ENCODE measurements around the gene DOCK2. TPM values are rescaled to one million over a fixed set of nuclear protein-coding genes. Genes with fewer than 3 reads are reported as not detected.

Gene DOCK2
- total and polyA plus RNA-seq, 2 donors, result 34.6 to 99.4 TPM

- Histone ChIP-seq H3K27ac (ENCODE audit: low read depth in 1 of 2, low read length in 1 of 2) (no peak overlapping the region), H3K4me1 (ENCODE audit: control insufficient read depth in 2 of 2, insufficient read depth in 2 of 2, low read length in 2 of 2) (no peaks in the 10 kb centered on the region), H3K4me3 (ENCODE audit: low read length in 2 of 2) (no peak overlapping the region), H3K9me3 (ENCODE audit: control insufficient read depth in 2 of 2, insufficient read depth in 1 of 2, low read length in 1 of 2) (no peaks in the 10 kb centered on the region), H3K27me3 (ENCODE audit: control insufficient read depth in 2 of 2, insufficient read depth in 1 of 2, low read length in 1 of 2) (no peaks in the 10 kb centered on the region), H3K36me3 (ENCODE audit: control insufficient read depth in 2 of 2, insufficient read depth in 2 of 2, low read length in 1 of 2) (peaks cover 71 to 88% of the 10 kb centered on the region in 2 donors)
- 90% methylated on average over 1 of the region's 1 CpG for WGBS
- no peak for DNase-seq (ENCODE audit: low read depth in 6 of 9, low spot score in 9 of 9)
Measured at GRCh38 chr5:169691471-169691870, 54.4 kb downstream of the DOCK2 start.

DNA sequence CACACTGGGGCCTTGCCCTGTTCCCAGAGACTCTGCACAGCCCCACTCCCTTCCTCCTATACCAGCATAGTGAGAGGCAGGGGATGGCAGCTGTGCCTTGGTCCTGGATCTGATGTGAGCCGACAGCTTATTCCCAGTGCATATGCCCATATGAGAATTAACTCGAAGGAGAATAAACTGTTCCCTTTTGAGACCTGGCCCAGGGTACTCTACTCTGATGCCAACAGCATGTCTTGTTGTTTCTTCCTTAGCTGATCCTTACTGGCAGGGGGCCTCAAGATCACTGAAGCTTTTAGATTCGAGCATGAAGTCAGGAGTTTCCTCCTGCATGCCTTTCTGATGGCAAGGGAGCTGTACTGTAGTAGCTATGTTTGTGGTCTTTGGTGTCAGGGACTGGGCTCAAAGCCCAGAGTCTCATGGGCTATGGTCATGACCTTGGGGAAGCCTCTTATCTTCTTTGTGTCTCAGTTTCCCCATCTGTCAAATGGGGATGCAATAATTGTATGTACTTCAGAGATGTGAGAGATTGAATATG lies 57.1 kb downstream of the DOCK2 start:
- WGBS, result 99% methylated on average over 3 of the region's 3 CpGs

DNA sequence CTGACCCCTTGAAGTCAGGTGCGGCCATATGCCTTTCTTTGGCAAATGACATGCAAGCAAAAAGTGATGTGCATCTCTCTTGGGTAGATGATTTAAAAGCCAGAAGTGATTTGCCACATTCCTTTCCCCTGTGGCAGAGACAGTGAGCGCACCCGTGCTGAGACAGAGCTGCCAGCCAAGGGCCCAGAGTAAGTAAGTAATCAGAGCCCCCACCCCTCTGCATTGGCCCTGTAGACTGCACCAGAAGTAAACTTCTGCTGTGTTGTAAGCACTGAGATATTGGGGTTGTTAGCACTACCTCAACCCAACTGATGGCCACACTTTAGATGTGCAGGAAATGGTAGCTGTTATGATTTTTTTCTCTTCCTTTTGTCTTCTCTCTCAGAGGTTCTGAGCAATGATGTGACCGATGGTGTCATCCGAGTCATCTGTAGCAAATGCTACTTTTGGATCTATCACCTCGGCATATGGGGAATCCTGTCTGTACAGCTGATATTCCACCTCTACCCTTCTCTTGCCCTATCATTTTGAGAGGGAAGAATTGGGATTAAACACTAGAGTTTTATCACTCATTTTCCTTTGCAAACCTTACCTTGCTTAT lies 58.0 kb downstream of the DOCK2 start:
- 99% methylated on average over 6 of the region's 6 CpGs for WGBS
- no peaks in the 10 kb centered on the region for H3K9me3 ChIP-seq (ENCODE audit: control insufficient read depth in 2 of 2, insufficient read depth in 1 of 2, low read length in 1 of 2)
- peaks cover 89 to 94% of the 10 kb centered on the region in 2 donors for H3K36me3 ChIP-seq (ENCODE audit: control insufficient read depth in 2 of 2, insufficient read depth in 2 of 2, low read length in 1 of 2)

More for the DNA sequence above, 57.1 kb downstream of the DOCK2 start:
- Histone ChIP-seq H3K27ac (ENCODE audit: low read depth in 1 of 2, low read length in 1 of 2) (no peak overlapping the region), H3K36me3 (ENCODE audit: control insufficient read depth in 2 of 2, insufficient read depth in 2 of 2, low read length in 1 of 2) (peaks cover 85 to 89% of the 10 kb centered on the region in 2 donors), H3K27me3 (ENCODE audit: control insufficient read depth in 2 of 2, insufficient read depth in 1 of 2, low read length in 1 of 2) (no peaks in the 10 kb centered on the region), H3K4me3 (ENCODE audit: low read length in 2 of 2) (no peak overlapping the region), H3K4me1 (ENCODE audit: control insufficient read depth in 2 of 2, insufficient read depth in 2 of 2, low read length in 2 of 2) (no peaks in the 10 kb centered on the region), H3K9me3 (ENCODE audit: control insufficient read depth in 2 of 2, insufficient read depth in 1 of 2, low read length in 1 of 2) (no peaks in the 10 kb centered on the region)
- no peak for DNase-seq (ENCODE audit: low read depth in 6 of 9, low spot score in 9 of 9)

DNA sequence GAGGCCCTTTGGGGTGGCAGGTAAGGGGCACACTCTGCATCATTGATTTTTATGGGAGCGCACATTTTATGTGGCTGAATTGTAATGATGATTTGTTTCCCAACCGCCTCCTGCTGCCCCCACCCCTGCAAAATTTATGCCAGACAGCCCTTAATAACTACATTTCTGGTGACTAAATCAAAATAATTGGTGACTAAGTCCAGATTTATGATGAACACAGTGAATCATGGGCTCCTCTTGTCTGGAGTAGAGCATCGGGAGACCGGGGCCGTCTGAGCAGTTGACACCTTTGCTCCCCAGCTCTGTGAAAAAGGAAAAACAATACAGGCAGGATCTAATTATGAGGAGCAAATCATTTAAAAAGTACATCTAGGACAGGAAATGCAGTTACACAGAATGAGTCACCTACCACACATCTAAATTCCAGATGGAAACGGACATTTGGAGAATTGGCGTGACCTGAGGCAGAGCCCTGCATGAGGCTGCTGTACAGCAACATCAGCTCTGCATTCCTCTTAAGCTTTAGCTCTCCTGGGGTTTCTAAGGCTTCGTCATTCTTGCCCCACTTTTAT lies 58.9 kb downstream of the DOCK2 start:
- Histone ChIP-seq H3K4me1 (ENCODE audit: control insufficient read depth in 2 of 2, insufficient read depth in 2 of 2, low read length in 2 of 2) (no peaks in the 10 kb centered on the region), H3K27me3 (ENCODE audit: control insufficient read depth in 2 of 2, insufficient read depth in 1 of 2, low read length in 1 of 2) (no peaks in the 10 kb centered on the region), H3K4me3 (ENCODE audit: low read length in 2 of 2) (no peak overlapping the region), H3K9me3 (ENCODE audit: control insufficient read depth in 2 of 2, insufficient read depth in 1 of 2, low read length in 1 of 2) (no peaks in the 10 kb centered on the region), H3K27ac (ENCODE audit: low read depth in 1 of 2, low read length in 1 of 2) (no peak overlapping the region), H3K36me3 (ENCODE audit: control insufficient read depth in 2 of 2, insufficient read depth in 2 of 2, low read length in 1 of 2) (peaks cover 84 to 93% of the 10 kb centered on the region in 2 donors)
- 95% methylated on average over 8 of the region's 8 CpGs for WGBS
- no peak for DNase-seq (ENCODE audit: low read depth in 6 of 9, low spot score in 9 of 9)

More for the DNA sequence above, 58.0 kb downstream of the DOCK2 start:
- Histone ChIP-seq H3K4me1 (ENCODE audit: control insufficient read depth in 2 of 2, insufficient read depth in 2 of 2, low read length in 2 of 2) (no peaks in the 10 kb centered on the region), H3K27me3 (ENCODE audit: control insufficient read depth in 2 of 2, insufficient read depth in 1 of 2, low read length in 1 of 2) (no peaks in the 10 kb centered on the region), H3K4me3 (ENCODE audit: low read length in 2 of 2) (no peak overlapping the region), H3K27ac (ENCODE audit: low read depth in 1 of 2, low read length in 1 of 2) (no peak overlapping the region)
- no peak for DNase-seq (ENCODE audit: low read depth in 6 of 9, low spot score in 9 of 9)

- DNase-seq (ENCODE audit: low read depth in 6 of 9, low spot score in 9 of 9), result no peak
- 98% methylated on average over 6 of the region's 6 CpGs for WGBS
- Histone ChIP-seq H3K27ac (ENCODE audit: low read depth in 1 of 2, low read length in 1 of 2) (no peak overlapping the region), H3K4me3 (ENCODE audit: low read length in 2 of 2) (no peak overlapping the region), H3K36me3 (ENCODE audit: control insufficient read depth in 2 of 2, insufficient read depth in 2 of 2, low read length in 1 of 2) (peaks cover 84 to 96% of the 10 kb centered on the region in 2 donors), H3K27me3 (ENCODE audit: control insufficient read depth in 2 of 2, insufficient read depth in 1 of 2, low read length in 1 of 2) (no peaks in the 10 kb centered on the region), H3K4me1 (ENCODE audit: control insufficient read depth in 2 of 2, insufficient read depth in 2 of 2, low read length in 2 of 2) (no peaks in the 10 kb centered on the region), H3K9me3 (ENCODE audit: control insufficient read depth in 2 of 2, insufficient read depth in 1 of 2, low read length in 1 of 2) (no peaks in the 10 kb centered on the region)
Measured at GRCh38 chr5:169696621-169697510, 59.8 kb downstream of the DOCK2 start.

- Histone ChIP-seq H3K4me1 (ENCODE audit: control insufficient read depth in 2 of 2, insufficient read depth in 2 of 2, low read length in 2 of 2) (no peaks in the 10 kb centered on the region), H3K4me3 (ENCODE audit: low read length in 2 of 2) (no peak overlapping the region), H3K27ac (ENCODE audit: low read depth in 1 of 2, low read length in 1 of 2) (no peak overlapping the region), H3K9me3 (ENCODE audit: control insufficient read depth in 2 of 2, insufficient read depth in 1 of 2, low read length in 1 of 2) (no peaks in the 10 kb centered on the region), H3K27me3 (ENCODE audit: control insufficient read depth in 2 of 2, insufficient read depth in 1 of 2, low read length in 1 of 2) (no peaks in the 10 kb centered on the region), H3K36me3 (ENCODE audit: control insufficient read depth in 2 of 2, insufficient read depth in 2 of 2, low read length in 1 of 2) (peaks cover 84 to 95% of the 10 kb centered on the region in 2 donors)
- no peak for DNase-seq (ENCODE audit: low read depth in 6 of 9, low spot score in 9 of 9)
- WGBS, result 95% methylated on average over 2 of the region's 2 CpGs
Measured at GRCh38 chr5:169697511-169697890, 60.4 kb downstream of the DOCK2 start.

GRCh38 chr5:169697976-169698375 lies 60.9 kb downstream of the DOCK2 start:
- WGBS, result 95% methylated on average over 3 of the region's 3 CpGs
- no peaks in the 10 kb centered on the region for H3K27me3 ChIP-seq (ENCODE audit: control insufficient read depth in 2 of 2, insufficient read depth in 1 of 2, low read length in 1 of 2)

DNA sequence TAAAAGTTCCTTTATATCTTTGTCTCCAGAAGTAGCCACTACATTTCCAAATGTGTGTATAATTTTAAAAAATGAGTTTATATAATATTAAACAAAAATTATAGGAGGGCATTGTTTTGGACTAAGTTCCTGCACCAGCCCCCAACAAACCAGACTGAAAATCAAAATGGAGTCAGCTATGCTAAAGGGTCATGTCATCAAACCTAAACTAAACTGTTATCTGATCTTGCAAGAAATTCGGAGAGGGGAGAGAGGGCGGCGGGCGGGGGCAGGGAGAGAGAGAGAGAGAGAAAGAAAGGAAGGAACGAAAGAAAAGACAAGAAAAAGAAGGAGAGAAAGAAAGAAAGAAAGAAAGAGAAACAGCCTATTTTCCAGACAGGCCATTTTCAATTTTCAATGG lies 63.5 kb downstream of the DOCK2 start:
- 98% methylated on average over 5 of the region's 5 CpGs for WGBS
- peaks cover 75 to 96% of the 10 kb centered on the region in 2 donors for H3K36me3 ChIP-seq (ENCODE audit: control insufficient read depth in 2 of 2, insufficient read depth in 2 of 2, low read length in 1 of 2)
- no peak for DNase-seq (ENCODE audit: low read depth in 6 of 9, low spot score in 9 of 9)

More at GRCh38 chr5:169697976-169698375, 60.9 kb downstream of the DOCK2 start:
- Histone ChIP-seq H3K4me1 (ENCODE audit: control insufficient read depth in 2 of 2, insufficient read depth in 2 of 2, low read length in 2 of 2) (no peaks in the 10 kb centered on the region), H3K36me3 (ENCODE audit: control insufficient read depth in 2 of 2, insufficient read depth in 2 of 2, low read length in 1 of 2) (peaks cover 83 to 96% of the 10 kb centered on the region in 2 donors), H3K4me3 (ENCODE audit: low read length in 2 of 2) (no peak overlapping the region), H3K27ac (ENCODE audit: low read depth in 1 of 2, low read length in 1 of 2) (no peak overlapping the region), H3K9me3 (ENCODE audit: control insufficient read depth in 2 of 2, insufficient read depth in 1 of 2, low read length in 1 of 2) (no peaks in the 10 kb centered on the region)
- no peak for DNase-seq (ENCODE audit: low read depth in 6 of 9, low spot score in 9 of 9)

More for the DNA sequence above, 63.5 kb downstream of the DOCK2 start:
- Histone ChIP-seq H3K4me1 (ENCODE audit: control insufficient read depth in 2 of 2, insufficient read depth in 2 of 2, low read length in 2 of 2) (no peaks in the 10 kb centered on the region), H3K9me3 (ENCODE audit: control insufficient read depth in 2 of 2, insufficient read depth in 1 of 2, low read length in 1 of 2) (no peaks in the 10 kb centered on the region), H3K27me3 (ENCODE audit: control insufficient read depth in 2 of 2, insufficient read depth in 1 of 2, low read length in 1 of 2) (no peaks in the 10 kb centered on the region), H3K4me3 (ENCODE audit: low read length in 2 of 2) (no peak overlapping the region), H3K27ac (ENCODE audit: low read depth in 1 of 2, low read length in 1 of 2) (no peak overlapping the region)

All from thymus (tissue), 11 donors.